Muscle of leg (tissue), 11 donors: Measurements from ENCODE around the gene MAPK8. TPM values are rescaled to one million over a fixed set of nuclear protein-coding genes. Genes with fewer than 3 reads are reported as not detected.
"Not testable (repeated sequence)": the region's sequence is repeated elsewhere in the genome, so short reads cannot be mapped to it uniquely, and the experiment has no call there.

Experiments
- DNase-seq: peaks from one replicate; pipeline ENCODE4 v3.0.0; 2013
- H3K27ac ChIP-seq: one replicate; pipeline ENCODE4 v1.5.1; 2013; ENCODE audit warnings: mild to moderate bottlenecking, low read length, control low read depth
- H3K27me3 ChIP-seq: one replicate; pipeline ENCODE4 v1.6.1; 2013; ENCODE audit warnings: low read length; ENCODE audit not compliant: control insufficient read depth, insufficient read depth
- H3K36me3 ChIP-seq: one replicate; pipeline ENCODE4 v1.6.1; 2013; ENCODE audit warnings: low read length; ENCODE audit not compliant: control insufficient read depth, insufficient read depth
- H3K4me1 ChIP-seq: one replicate; pipeline ENCODE4 v1.6.1; 2013; ENCODE audit warnings: low read length; ENCODE audit not compliant: control insufficient read depth, insufficient read depth
- H3K4me3 ChIP-seq: one replicate; pipeline ENCODE4 v1.5.1; 2013; ENCODE audit warnings: low read length, control low read depth
- H3K9me3 ChIP-seq: replicated peaks from 2 replicates; pipeline ENCODE4 v1.6.1; 2013; ENCODE audit warnings: low read depth, low read length; ENCODE audit not compliant: control insufficient read depth
- WGBS: methylation state at CpG from one replicate; pipeline ENCODE4 v1.1.5; 2013; ENCODE audit warnings: missing lambda C conversion rate; ENCODE audit not compliant: insufficient coverage; 5-methylcytosine and 5-hydroxymethylcytosine counted together
- polyA plus RNA-seq, 8 donors: library from polyadenylated mRNA; unstranded; fragments of 120-200 nt; gene quantifications; one replicate each; pipeline versions ENCODE4 v1.2.1 to v1.2.3, GENCODE V29; 2013; ENCODE audit warnings: inconsistent platforms in 1 of 8, low replicate concordance in 1 of 8; ENCODE audit not compliant: insufficient read length in 8 of 8, insufficient read depth in 1 of 8
- total RNA-seq: library from RNA; stranded (reverse); fragments of 120-200 nt; gene quantifications from one replicate; pipeline ENCODE4 v1.2.4, GENCODE V29; 2013

MAPK8 gene
- total and polyA plus RNA-seq, 9 donors = 26.0 to 45.5 (median 32.2) TPM

- Histone ChIP-seq H3K27ac (no peak overlapping the region), H3K36me3 (no peaks in the 10 kb centered on the region), H3K27me3 (no peaks in the 10 kb centered on the region), H3K4me1 (no peaks in the 10 kb centered on the region), H3K9me3 (peaks cover 4% of the 10 kb centered on the region), H3K4me3 (no peak overlapping the region)
- DNase-seq = no peak
- 90% methylated on average over 2 of the region's 2 CpGs for WGBS
These were observed 27.3 kb upstream of the MAPK8 start for GRCh38 chr10:48279081-48279751.

DNA sequence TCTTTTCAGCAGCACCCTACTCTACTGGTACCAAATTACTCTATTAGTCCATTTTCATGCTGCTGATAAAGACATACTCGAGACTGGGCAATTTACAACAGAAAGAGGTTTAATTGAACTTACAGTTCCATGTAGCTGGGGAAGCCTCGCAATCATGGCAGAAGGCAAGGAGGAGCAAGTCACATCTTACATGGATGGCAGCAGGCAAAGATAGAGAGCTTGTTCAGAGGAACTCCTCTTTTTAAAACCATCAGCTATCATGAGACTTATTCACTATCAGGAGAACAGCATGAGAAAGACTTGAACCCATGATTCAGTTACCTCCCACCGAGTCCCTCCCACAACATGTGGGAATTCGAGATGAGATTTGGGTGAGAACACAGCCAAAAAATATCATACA lies 24.8 kb upstream of the MAPK8 start:
- not testable (repeated sequence) for DNase-seq, H3K27ac ChIP-seq, H3K27me3 ChIP-seq, H3K9me3 ChIP-seq, H3K4me3 ChIP-seq, H3K36me3 ChIP-seq, H3K4me1 ChIP-seq
- no CpG with 5 or more reads among the region's 4 CpGs for WGBS

DNA sequence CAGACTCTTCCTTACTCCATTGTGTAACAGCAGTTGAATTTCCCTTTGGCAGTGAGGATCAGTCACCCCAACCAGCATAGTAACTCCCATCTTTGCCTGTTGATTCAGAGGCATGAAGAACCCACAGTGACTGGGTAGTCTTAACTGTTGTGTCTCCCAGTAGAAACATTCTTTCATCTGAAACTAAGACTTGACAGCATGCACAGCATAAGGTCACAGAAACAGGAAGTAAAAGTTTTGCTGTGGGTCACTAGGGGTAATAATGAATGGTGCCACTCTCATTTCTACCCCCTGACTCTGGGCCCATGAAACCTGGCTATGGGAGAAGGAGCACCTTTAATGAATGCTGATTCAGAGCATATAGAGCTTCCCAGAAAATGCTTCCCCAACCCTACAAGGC lies 23.6 kb upstream of the MAPK8 start:
- no peak overlapping the region for H3K4me3 ChIP-seq
- no peaks in the 10 kb centered on the region for H3K36me3 ChIP-seq
- no peak overlapping the region for H3K27ac ChIP-seq
- peaks cover 8% of the 10 kb centered on the region for H3K4me1 ChIP-seq
- DNase-seq = no peak
- peaks cover 6% of the 10 kb centered on the region for H3K9me3 ChIP-seq
- H3K27me3 ChIP-seq = peaks cover 5% of the 10 kb centered on the region

GRCh38 chr10:48284002-48284546 lies 22.4 kb upstream of the MAPK8 start:
- Histone ChIP-seq H3K27me3 (peaks cover 5% of the 10 kb centered on the region), H3K9me3 (peaks cover 6% of the 10 kb centered on the region), H3K4me3 (no peak overlapping the region), H3K4me1 (peaks cover 10% of the 10 kb centered on the region), H3K27ac (no peak overlapping the region), H3K36me3 (no peaks in the 10 kb centered on the region)
- DNase-seq = no peak
- WGBS = 90% methylated on average over 2 of the region's 2 CpGs

DNA sequence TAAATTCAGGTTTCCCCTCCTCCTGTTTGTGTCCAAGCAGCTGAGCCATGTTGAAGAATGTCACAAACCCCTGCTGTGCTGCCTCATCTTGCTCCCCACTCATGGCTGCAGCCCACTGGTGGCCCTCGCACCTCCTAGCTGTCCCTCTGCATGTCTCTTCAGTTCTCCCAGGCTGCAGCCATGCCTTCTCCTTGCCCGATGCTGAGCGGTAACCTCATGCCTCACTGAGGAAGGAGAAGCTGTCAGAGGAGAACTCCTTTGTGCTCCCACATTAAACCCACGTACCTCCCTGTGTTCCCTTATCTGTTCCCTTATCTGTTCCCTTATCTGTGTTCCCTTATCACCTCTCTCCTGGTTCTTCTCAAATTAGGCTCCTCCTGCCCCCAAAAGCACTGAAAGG lies 21.7 kb upstream of the MAPK8 start:
- WGBS = 63% methylated on average over 4 of the region's 4 CpGs
- DNase-seq = no peak

GRCh38 chr10:48285710-48286109 lies 20.8 kb upstream of the MAPK8 start:
- H3K4me1 ChIP-seq = peaks cover 10% of the 10 kb centered on the region
- H3K9me3 ChIP-seq = peaks cover 6% of the 10 kb centered on the region
- 56% methylated on average over 5 of the region's 5 CpGs for WGBS
- H3K27me3 ChIP-seq = peaks cover 5% of the 10 kb centered on the region
- no peaks in the 10 kb centered on the region for H3K36me3 ChIP-seq
- no peak overlapping the region for H3K4me3 ChIP-seq
- DNase-seq = no peak
- no peak overlapping the region for H3K27ac ChIP-seq

More for the DNA sequence above, 21.7 kb upstream of the MAPK8 start:
- Histone ChIP-seq H3K4me1 (peaks cover 10% of the 10 kb centered on the region), H3K4me3 (no peak overlapping the region), H3K27me3 (peaks cover 5% of the 10 kb centered on the region), H3K36me3 (no peaks in the 10 kb centered on the region), H3K27ac (no peak overlapping the region), H3K9me3 (peaks cover 6% of the 10 kb centered on the region)

- no CpG with 5 or more reads among the region's 1 CpG for WGBS
- Histone ChIP-seq H3K27me3 (peaks cover 5% of the 10 kb centered on the region), H3K9me3 (peaks cover 6% of the 10 kb centered on the region), H3K27ac (no peak overlapping the region), H3K36me3 (no peaks in the 10 kb centered on the region), H3K4me3 (no peak overlapping the region), H3K4me1 (peaks cover 10% of the 10 kb centered on the region)
- DNase-seq = no peak
These were observed 20.1 kb upstream of the MAPK8 start for GRCh38 chr10:48286356-48286755.

DNA sequence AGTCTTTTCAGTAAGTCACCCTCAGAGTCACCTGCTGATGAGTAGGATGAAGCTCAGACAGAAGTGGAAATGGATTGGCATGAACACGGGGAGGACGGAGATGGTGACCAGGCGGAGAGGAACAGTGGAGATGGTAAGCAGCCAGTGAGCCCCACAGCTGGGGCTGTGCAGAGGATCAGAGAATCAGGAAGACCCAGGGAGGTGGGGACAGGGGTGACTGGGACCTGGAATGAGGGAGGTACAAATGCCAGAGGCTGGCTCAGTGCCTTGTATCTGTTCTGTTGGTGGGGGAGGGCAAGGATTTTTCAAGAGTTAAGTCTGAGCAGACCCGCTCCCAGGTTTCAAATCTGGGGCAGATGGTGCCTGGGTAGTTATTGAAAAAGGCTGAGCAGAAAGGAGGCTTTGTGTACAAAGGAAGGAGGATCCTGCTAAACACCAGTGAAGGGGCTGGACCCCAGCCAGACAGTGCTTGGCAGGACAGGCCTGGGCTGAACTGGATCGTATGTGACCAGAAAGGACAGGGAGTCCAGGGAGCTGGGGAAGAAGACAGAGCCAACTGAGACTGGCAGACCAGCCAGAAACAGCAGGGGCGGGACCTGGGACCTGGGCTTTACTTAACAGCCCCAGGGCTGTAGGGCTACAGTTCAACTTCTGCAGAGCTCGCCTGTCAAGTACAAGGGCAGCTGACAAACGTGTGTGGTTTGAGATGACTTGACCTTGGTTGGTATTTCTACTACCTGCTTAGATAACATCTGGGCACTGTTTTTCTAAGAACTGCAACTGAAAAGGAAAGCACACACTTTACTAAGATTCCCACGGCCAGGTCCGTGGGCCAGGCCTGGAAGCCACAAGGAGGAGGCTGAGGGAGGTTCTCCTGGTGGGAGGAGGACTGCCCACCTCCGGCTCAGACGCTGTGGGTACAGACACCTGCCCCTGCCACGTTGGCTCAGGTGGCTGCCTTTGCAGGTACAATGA lies 18.8 kb upstream of the MAPK8 start:
- Histone ChIP-seq H3K4me3 (no peak overlapping the region), H3K4me1 (peaks cover 10% of the 10 kb centered on the region), H3K9me3 (peaks cover 6% of the 10 kb centered on the region), H3K27ac (no peak overlapping the region), H3K36me3 (no peaks in the 10 kb centered on the region), H3K27me3 (peaks cover 5% of the 10 kb centered on the region)
- 75% methylated on average over 9 of the region's 13 CpGs for WGBS
- peak; percentile 40 for DNase-seq

DNA sequence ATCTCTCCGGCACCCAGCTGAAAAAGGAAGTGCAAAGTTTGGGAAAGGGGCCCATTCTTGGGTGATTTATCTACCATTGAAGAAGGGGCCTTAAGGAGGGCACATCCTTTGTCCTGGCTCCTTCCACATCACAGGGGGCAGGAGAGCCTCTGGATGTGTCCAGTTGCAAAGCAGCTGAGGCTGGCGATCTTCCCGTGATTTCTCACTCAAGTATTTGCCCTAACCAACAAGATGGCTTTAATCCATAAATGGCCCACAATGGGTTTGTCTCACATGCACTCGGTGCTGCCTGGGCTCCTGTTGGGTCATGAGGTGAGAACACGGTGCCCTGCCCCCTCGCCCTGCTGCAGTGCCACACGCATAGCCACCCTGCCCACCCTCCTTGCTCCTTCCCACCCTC lies 17.8 kb upstream of the MAPK8 start:
- Histone ChIP-seq H3K27me3 (peaks cover 5% of the 10 kb centered on the region), H3K27ac (no peak overlapping the region), H3K4me1 (peaks cover 10% of the 10 kb centered on the region), H3K36me3 (no peaks in the 10 kb centered on the region), H3K4me3 (no peak overlapping the region), H3K9me3 (peaks cover 6% of the 10 kb centered on the region)
- DNase-seq = no peak
- WGBS = 89% methylated on average over 7 of the region's 7 CpGs

- Histone ChIP-seq H3K9me3 (no peaks in the 10 kb centered on the region), H3K4me3 (no peak overlapping the region), H3K36me3 (no peaks in the 10 kb centered on the region), H3K27me3 (peaks cover 4% of the 10 kb centered on the region), H3K27ac (no peak overlapping the region), H3K4me1 (peaks cover 10% of the 10 kb centered on the region)
- 28% methylated on average over 5 of the region's 9 CpGs for WGBS
- peak; percentile 49 for DNase-seq
These were observed 16.8 kb upstream of the MAPK8 start for GRCh38 chr10:48289501-48290238.
